HG03039 (cell line): Measurements from ENCODE around the gene FCHSD2.
"Not testable (repeated sequence)": the region's sequence is repeated elsewhere in the genome, so short reads cannot be mapped to it uniquely, and the experiment has no call there.

ENCODE experiments used
- ATAC-seq: cut with Tn5 transposase; IDR thresholded peaks from one replicate; pipeline ENCODE4 v1.9.1; 2021; ENCODE audit warnings: mild to moderate bottlenecking, moderate library complexity; ENCODE audit not compliant: unreplicated experiment

Gene FCHSD2

GRCh38 chr11:72850832-72851231 lies 291.3 kb downstream of the FCHSD2 start:
- ATAC-seq, result no peak

DNA sequence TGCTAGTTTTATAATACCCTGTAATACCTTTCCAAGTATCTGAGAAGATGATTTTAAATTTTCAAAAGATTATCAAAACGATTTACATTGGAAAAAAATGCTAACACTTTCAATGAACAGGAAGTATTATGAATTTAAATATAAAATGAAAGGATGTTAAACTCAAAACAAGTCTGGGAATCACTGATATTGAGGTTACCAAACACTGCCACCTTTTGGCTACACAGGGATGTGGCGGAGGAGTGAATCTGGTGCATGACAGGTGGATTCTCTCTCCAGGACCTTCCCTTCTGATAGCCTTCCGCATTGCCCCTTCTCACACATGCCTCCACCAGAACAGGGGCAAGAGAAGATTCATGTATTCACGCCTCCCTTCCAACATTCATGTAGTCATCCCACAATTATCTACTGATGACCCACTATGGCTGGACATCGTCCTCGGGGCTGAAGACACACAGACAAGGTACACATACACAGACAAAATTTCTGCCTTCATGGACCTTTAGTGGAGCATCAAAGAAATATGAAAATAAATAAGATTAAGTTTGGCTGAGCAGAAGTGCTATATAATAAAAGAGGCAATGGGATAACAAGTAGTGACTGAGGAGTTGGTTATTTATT lies 293.2 kb downstream of the FCHSD2 start:
- no peak for ATAC-seq

DNA sequence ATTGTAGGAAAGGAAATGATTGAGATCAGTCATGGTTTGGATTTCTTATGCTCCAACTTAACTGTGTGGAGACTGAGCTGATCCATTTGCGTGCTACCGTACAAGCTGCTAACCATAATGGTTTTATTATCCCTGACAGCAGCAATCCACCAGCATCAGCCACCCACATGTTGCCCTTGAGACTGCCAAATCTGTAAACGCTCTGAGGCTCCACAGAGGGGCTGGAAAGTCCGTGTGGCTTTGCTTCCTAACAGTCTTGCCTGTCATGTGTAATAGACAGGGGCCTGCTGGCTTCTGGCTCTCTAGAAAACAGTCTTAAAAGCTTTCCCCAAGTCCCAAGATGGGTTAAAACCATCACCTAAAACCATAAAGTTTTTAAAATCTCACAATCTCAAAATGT lies 297.8 kb downstream of the FCHSD2 start:
- ATAC-seq, result no peak

GRCh38 chr11:72842653-72843330 lies 299.3 kb downstream of the FCHSD2 start:
- no peak for ATAC-seq

- ATAC-seq, result no peak
Measured at GRCh38 chr11:72842126-72842525, 300.0 kb downstream of the FCHSD2 start.

DNA sequence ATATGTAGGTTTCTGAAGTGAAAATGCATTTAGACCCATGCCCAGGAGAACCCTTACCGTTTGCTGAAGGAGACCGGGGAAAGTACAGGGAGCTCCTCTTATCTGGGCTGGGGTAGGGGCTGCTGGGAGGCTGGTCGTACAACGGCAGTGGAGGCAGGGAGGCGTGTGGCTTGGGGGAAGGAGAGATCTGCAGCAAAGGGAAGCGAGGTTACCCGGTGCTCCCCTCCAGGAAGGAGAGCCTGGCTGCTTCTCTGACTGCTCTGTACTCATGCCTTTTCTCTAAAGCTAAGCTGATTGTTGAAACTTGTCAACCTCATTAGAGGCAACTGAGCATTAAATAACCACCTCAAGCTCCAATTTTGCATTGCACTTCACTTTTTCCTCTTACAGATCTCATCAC lies 300.7 kb downstream of the FCHSD2 start:
- ATAC-seq, result no peak

- no peak for ATAC-seq
Measured at GRCh38 chr11:72840780-72841179, 301.3 kb downstream of the FCHSD2 start.

DNA sequence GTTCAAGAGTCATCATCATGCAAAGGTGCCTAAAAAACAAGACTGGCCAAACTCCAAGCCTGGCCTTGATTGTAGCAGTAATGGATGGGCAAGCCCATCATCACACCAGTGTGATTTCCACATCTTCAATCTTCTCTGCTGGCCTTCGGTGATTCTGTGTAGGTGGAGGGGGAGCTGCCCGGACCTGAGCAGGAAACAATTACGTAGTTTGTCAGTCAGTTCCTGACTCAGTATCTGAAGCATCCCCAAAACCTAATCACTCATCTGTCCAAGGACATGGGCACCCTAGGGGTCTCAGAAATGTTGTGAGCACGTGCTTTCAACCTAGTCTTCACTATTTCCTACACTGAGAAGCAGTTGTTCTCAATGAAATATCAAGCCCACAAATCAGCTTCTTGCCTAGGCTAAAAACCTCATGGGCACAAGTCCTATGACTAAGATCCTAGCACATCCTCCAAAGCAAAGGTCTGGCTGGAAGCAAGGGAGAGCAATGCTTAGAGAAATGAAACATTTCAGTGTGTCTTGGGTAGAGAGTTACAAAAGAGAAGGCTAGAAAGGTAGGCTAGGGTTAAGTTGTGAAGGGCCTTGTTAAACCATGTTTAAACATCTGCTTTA lies 303.3 kb downstream of the FCHSD2 start:
- ATAC-seq, result no peak

GRCh38 chr11:72836111-72836510 lies 306.0 kb downstream of the FCHSD2 start:
- ATAC-seq, result no peak

DNA sequence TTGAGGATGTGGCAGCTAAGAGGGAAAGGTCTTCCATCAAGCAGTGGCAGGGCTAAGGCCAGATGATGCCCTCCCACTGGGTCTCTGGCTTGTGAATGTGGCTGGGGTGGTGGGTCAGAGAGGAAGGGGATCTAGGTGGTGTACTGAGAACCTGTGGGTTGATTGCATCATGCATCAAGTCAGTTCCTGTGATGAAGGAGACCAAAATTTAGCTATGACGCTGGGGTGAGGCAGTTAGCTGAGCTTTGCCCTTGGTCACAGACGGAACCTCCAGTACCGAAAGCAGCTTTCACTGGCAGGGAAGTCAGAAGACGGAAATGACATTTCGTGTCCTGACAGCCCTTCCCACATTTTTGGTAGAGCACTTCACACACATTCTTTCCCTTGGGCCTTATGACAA lies 307.2 kb downstream of the FCHSD2 start:
- ATAC-seq, result no peak

- no peak for ATAC-seq
Measured at GRCh38 chr11:72833811-72834493, 308.2 kb downstream of the FCHSD2 start.

DNA sequence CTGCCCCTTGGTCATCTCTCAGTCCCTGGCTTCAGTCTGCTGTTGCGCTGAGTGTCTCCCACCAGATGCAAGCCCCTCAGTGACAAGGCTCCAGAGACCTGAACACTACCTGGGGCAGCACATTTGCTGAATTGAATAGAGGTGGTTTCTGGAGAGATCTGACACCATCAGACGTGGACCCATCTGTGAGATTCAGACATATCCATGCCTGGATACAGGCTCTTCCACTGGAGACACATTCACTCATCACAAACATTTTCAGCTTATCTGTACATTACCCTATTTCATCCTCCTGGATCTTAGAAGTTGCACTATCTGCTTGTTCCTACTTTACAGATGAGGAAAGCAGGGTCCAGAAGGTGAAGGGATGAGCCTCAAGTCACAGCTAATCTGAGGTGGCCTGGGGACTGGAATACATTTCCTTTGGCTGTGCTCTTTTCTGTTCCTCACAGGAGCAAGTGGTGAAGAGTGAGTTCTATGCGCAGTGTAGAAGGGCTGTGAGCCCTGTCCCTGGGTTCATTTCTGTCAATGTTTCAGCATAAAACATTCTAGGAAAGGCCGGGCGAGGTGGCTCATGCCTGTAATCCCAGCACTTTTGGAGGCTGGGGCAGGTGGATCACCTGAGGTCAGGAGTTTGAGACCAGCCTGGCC lies 308.9 kb downstream of the FCHSD2 start:
- ATAC-seq, result no peak

DNA sequence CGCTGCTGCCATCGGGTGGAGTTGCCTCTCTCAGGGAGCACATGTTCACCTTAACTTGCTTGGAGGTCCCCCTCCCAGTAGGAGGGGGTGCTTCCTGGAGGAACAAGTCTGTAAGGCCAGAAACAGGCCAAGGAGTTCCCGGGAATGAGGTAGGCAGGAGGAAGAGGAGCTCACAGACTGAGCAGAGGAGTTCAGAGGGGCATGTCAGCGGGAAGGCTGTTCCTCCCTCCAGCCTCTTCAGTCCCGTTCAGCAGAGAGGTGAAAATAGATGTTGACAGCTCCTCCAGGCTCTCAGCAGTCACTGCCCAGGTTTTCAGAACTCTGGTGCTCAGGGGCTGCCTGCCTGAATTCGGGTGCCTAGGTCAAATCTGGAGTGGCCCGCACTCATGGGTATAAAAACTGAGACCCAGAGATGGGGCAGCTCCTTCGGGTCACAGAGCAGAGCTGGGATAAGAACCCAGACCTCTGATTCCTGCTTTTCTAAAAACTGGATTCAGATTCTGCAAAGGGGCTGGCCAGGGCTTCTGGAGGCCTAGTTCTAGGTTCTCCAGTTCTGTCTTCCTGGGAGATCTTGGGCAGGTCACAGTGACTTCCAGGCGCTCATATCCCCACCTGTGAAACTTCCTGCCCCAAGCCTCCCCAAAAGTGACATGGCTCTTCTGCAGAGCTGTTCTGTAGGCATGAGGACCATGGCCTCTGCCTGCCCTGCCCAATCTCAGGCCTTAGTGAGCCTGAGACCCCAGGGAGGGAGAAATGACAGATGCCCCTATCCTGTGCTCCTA lies 309.6 kb downstream of the FCHSD2 start:
- ATAC-seq, result no peak

- ATAC-seq, result no peak
Measured at GRCh38 chr11:72831521-72832300, 310.4 kb downstream of the FCHSD2 start.

DNA sequence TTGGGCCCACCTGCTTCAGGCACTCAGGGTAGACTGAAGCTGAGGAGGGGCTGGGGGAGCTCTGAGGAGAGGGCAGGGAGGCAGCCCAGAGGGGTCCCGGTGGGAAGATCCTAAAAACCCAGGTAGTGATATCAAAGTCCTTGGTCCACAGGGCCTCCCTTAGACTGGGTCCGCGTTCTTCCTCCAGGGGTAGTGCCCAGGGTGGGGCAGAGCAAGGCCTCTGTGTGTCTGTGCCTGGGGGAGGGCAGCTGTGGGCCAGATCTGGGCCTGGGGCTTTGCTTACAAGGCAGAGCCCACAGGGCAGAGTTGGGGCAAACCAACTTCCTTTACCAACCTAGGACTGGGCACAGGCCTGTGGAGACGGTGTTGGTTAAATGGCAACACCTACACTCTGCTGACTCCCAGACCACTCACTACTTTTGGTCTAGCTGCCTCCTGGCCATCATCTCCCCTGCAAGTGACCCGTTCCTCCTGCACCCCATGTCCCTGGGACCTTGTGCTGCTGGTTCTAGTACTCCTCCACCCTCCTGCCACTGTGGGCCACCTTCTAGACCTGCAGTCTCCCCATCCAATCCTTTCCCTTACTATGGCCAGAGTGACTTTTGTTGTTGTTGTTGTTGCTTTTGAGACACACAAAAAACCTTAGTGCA lies 312.1 kb downstream of the FCHSD2 start:
- ATAC-seq, result no peak

GRCh38 chr11:72829178-72829577 lies 312.9 kb downstream of the FCHSD2 start:
- ATAC-seq, result no peak

DNA sequence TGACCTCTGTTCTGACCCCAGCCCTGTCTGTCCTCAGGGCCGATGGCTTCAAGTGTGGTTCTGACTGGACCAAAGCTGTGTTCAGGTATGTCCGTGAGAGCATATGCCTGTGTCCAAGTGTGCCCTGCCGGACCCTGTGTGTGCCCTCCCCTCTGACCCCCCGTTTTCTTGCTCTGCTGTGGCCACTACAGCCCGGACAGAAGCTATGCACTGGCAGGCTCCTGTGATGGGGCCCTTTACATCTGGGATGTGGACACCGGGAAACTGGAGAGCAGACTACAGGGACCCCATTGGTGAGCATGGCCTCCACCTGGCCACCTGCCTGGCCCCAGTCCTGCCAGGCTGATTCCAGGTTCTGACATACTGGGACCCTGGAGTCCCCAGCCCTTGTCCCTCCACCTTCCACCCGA lies 313.4 kb downstream of the FCHSD2 start:
- ATAC-seq, result no peak

DNA sequence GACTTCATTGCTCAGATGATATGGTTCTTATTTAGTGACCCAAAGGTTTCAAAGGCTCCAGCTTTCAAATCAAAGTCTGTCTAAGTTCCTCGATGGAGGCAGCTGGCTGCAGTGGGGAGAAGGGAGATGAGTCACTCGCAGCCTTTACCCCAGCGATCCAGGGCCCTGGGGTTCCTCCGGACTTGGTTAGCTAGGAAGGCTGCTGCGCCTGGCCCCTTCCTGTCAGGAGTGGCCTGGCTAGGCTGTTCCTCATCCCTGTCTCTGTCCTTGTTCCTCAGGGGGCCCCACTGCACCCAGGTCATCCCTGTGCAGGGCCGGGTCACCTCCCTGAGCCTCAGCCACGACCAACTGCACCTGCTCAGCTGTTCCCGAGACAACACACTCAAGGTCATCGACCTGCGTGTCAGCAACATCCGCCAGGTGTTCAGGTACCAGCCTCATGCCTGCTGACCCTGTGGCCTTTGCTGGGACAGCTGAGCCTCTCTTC lies 314.0 kb downstream of the FCHSD2 start:
- no peak for ATAC-seq

GRCh38 chr11:72827656-72828055 lies 314.5 kb downstream of the FCHSD2 start:
- ATAC-seq, result not testable (repeated sequence)
